Thyroid gland (tissue), 4 donors: ENCODE results near the gene SLC6A5.

Experiments used
- POLR2A ChIP-seq, 2 donors: fragments of 450-650 bp; IDR thresholded peaks; one replicate each; pipeline ENCODE4 v1.6.1; 2017; ENCODE audit warnings: antibody characterized with exemption in 2 of 2, mild to moderate bottlenecking in 2 of 2, moderate library complexity in 1 of 2
- TF ChIP-seq, protein P1 (sequence below), 6 experiments: fragments of 200-600 bp in 3 of 6; fragments of 450-650 bp in 3 of 6; sonication (generic) in 3 of 6; IDR thresholded peaks; one replicate each; pipeline ENCODE4 v1.5.1; 2016 to 2019; ENCODE audit warnings: antibody characterized with exemption in 6 of 6, mild to moderate bottlenecking in 2 of 6, inconsistent platforms in 1 of 6, moderate library complexity in 1 of 6

DNA sequence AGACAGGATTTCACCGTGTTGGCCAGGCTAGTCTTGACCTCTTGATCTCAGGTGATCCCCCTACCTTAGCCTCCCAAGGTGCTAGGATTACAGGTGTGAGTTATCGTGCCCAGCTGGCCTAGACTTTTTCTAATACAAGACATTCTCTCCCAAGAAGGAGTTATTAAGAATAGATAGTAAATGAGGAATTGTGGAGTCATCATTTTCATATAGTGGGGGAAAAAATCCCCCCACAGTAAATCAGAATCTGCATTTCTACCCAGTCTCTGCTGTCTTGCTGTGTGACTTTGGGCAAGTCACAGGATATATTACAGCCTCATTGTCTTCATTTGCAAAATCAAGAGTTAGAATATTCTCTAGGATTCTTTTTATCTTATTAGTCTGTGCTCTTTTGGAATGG, 21.6 kb downstream of the SLC6A5 start:
- TF ChIP-seq, protein P1, sequence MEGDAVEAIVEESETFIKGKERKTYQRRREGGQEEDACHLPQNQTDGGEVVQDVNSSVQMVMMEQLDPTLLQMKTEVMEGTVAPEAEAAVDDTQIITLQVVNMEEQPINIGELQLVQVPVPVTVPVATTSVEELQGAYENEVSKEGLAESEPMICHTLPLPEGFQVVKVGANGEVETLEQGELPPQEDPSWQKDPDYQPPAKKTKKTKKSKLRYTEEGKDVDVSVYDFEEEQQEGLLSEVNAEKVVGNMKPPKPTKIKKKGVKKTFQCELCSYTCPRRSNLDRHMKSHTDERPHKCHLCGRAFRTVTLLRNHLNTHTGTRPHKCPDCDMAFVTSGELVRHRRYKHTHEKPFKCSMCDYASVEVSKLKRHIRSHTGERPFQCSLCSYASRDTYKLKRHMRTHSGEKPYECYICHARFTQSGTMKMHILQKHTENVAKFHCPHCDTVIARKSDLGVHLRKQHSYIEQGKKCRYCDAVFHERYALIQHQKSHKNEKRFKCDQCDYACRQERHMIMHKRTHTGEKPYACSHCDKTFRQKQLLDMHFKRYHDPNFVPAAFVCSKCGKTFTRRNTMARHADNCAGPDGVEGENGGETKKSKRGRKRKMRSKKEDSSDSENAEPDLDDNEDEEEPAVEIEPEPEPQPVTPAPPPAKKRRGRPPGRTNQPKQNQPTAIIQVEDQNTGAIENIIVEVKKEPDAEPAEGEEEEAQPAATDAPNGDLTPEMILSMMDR (IDR thresholded peaks at IDR 0.05), result no peak
- no peak for TF ChIP-seq POLR2A (IDR thresholded peaks at IDR 0.05)
